Immature natural killer cell (primary cell): Measurements from ENCODE around the gene ALK. TPM values are rescaled to one million over a fixed set of nuclear protein-coding genes. Genes with fewer than 3 reads are reported as not detected.
"Not testable (repeated sequence)": the region's sequence is repeated elsewhere in the genome, so short reads cannot be mapped to it uniquely, and the experiment has no call there.

Source experiments
- DNase-seq, 3 donors: peaks; one replicate each; pipeline ENCODE4 v3.0.0; 2022; ENCODE audit warnings: mixed read lengths in 1 of 3
- H3K27ac Mint-ChIP-seq, 6 donors: one replicate each; pipeline ENCODE4 v1.8.0; 2020; ENCODE audit warnings: mixed read lengths in 6 of 6, mild to moderate bottlenecking in 5 of 6, inconsistent platforms in 4 of 6, moderate library complexity in 3 of 6
- H3K27me3 Mint-ChIP-seq, 3 donors: one replicate each; pipeline ENCODE4 v1.8.0; 2020 to 2021; ENCODE audit warnings: low read depth in 3 of 3, mild to moderate bottlenecking in 3 of 3, mixed read lengths in 3 of 3, moderate library complexity in 3 of 3, inconsistent platforms in 1 of 3
- H3K36me3 Mint-ChIP-seq, 3 donors: one replicate each; pipeline ENCODE4 v1.8.0; 2020; ENCODE audit warnings: mixed read lengths in 3 of 3, inconsistent platforms in 2 of 3, mild to moderate bottlenecking in 2 of 3
- H3K4me1 Mint-ChIP-seq, 2 donors: one replicate each; pipeline ENCODE4 v1.8.0; 2020; ENCODE audit warnings: inconsistent platforms in 2 of 2, mild to moderate bottlenecking in 2 of 2, mixed read lengths in 2 of 2, moderate library complexity in 1 of 2
- H3K4me3 Mint-ChIP-seq, 5 donors: one replicate each; pipeline ENCODE4 v1.8.0; 2020; ENCODE audit warnings: mild to moderate bottlenecking in 5 of 5, mixed read lengths in 5 of 5, inconsistent platforms in 3 of 5, moderate library complexity in 3 of 5
- H3K9me3 Mint-ChIP-seq, 6 donors: one replicate each; pipeline ENCODE4 v1.8.0; 2020; ENCODE audit warnings: mild to moderate bottlenecking in 6 of 6, mixed read lengths in 6 of 6, inconsistent platforms in 4 of 6, moderate library complexity in 3 of 6
- polyA plus RNA-seq, 3 donors: library from polyadenylated mRNA; unstranded; fragments of 300-500 nt; fragmentation: Illumina TruSeq; gene quantifications; one replicate each; pipeline ENCODE4 v1.2.3, GENCODE V29; 2021

ALK gene
- polyA plus RNA-seq, 3 donors from 2014 or later, result not detected

GRCh38 chr2:29245035-29245741 lies 676.2 kb downstream of the ALK start:
- not testable (repeated sequence) for H3K36me3 Mint-ChIP-seq, H3K4me3 Mint-ChIP-seq, DNase-seq, H3K4me1 Mint-ChIP-seq, H3K27ac Mint-ChIP-seq, H3K27me3 Mint-ChIP-seq, H3K9me3 Mint-ChIP-seq

GRCh38 chr2:29242621-29243375 lies 678.6 kb downstream of the ALK start:
- no peak for DNase-seq
- Mint-ChIP-seq H3K27me3 (peaks cover 0 to 5% (median 5%) of the 10 kb centered on the region in 3 donors), H3K27ac (no peak overlapping the region), H3K4me3 (no peak overlapping the region), H3K36me3 (no peaks in the 10 kb centered on the region), H3K4me1 (no peaks in the 10 kb centered on the region), H3K9me3 (no peaks in the 10 kb centered on the region)

GRCh38 chr2:29241955-29242565 lies 679.3 kb downstream of the ALK start:
- Mint-ChIP-seq H3K27ac (no peak overlapping the region), H3K9me3 (no peaks in the 10 kb centered on the region)
- no peak for DNase-seq

GRCh38 chr2:29241341-29241740 lies 680.0 kb downstream of the ALK start:
- Mint-ChIP-seq H3K27me3 (peaks cover 3 to 14% (median 5%) of the 10 kb centered on the region in 3 donors), H3K9me3 (no peaks in the 10 kb centered on the region), H3K27ac (no peak overlapping the region), H3K36me3 (no peaks in the 10 kb centered on the region), H3K4me3 (no peak overlapping the region), H3K4me1 (no peaks in the 10 kb centered on the region)
- DNase-seq, result no peak

More at GRCh38 chr2:29241955-29242565, 679.3 kb downstream of the ALK start:
- no peak overlapping the region for H3K4me3 Mint-ChIP-seq
- H3K36me3 Mint-ChIP-seq, result no peaks in the 10 kb centered on the region
- H3K27me3 Mint-ChIP-seq, result peaks cover 0 to 11% (median 5%) of the 10 kb centered on the region in 3 donors
- H3K4me1 Mint-ChIP-seq, result no peaks in the 10 kb centered on the region

- H3K27me3 Mint-ChIP-seq, result peaks cover 3 to 14% (median 5%) of the 10 kb centered on the region in 3 donors
- no peaks in the 10 kb centered on the region for H3K9me3 Mint-ChIP-seq
- H3K4me3 Mint-ChIP-seq, result no peak overlapping the region
- H3K4me1 Mint-ChIP-seq, result no peaks in the 10 kb centered on the region
- no peaks in the 10 kb centered on the region for H3K36me3 Mint-ChIP-seq
- no peak for DNase-seq
- no peak overlapping the region for H3K27ac Mint-ChIP-seq
These were observed 680.8 kb downstream of the ALK start for GRCh38 chr2:29240601-29241000.

- no peak overlapping the region for H3K27ac Mint-ChIP-seq
- no peaks in the 10 kb centered on the region for H3K36me3 Mint-ChIP-seq
- peaks cover 3 to 14% (median 5%) of the 10 kb centered on the region in 3 donors for H3K27me3 Mint-ChIP-seq
- no peaks in the 10 kb centered on the region for H3K4me1 Mint-ChIP-seq
- no peak overlapping the region for H3K4me3 Mint-ChIP-seq
- no peak for DNase-seq
- no peaks in the 10 kb centered on the region for H3K9me3 Mint-ChIP-seq
These were observed 682.0 kb downstream of the ALK start for GRCh38 chr2:29239209-29239960.

- Mint-ChIP-seq H3K36me3 (no peaks in the 10 kb centered on the region), H3K4me1 (no peaks in the 10 kb centered on the region), H3K27ac (no peak overlapping the region), H3K27me3 (peaks cover 3 to 14% (median 3%) of the 10 kb centered on the region in 3 donors), H3K9me3 (no peaks in the 10 kb centered on the region), H3K4me3 (no peak overlapping the region)
- DNase-seq, result no peak
These were observed 682.9 kb downstream of the ALK start for GRCh38 chr2:29238497-29238896.

GRCh38 chr2:29236074-29236473 lies 685.3 kb downstream of the ALK start:
- no peak overlapping the region for H3K27ac Mint-ChIP-seq
- no peak for DNase-seq
- no peaks in the 10 kb centered on the region for H3K36me3 Mint-ChIP-seq
- H3K9me3 Mint-ChIP-seq, result no peaks in the 10 kb centered on the region
- H3K4me1 Mint-ChIP-seq, result no peaks in the 10 kb centered on the region
- H3K4me3 Mint-ChIP-seq, result no peak overlapping the region
- peaks cover 3 to 14% (median 5%) of the 10 kb centered on the region in 3 donors for H3K27me3 Mint-ChIP-seq

- Mint-ChIP-seq H3K36me3 (no peaks in the 10 kb centered on the region), H3K9me3 (no peaks in the 10 kb centered on the region), H3K4me3 (no peak overlapping the region), H3K27ac (no peak overlapping the region), H3K27me3 (peaks cover 3 to 11% (median 5%) of the 10 kb centered on the region in 3 donors), H3K4me1 (no peaks in the 10 kb centered on the region)
- no peak for DNase-seq
These were observed 686.0 kb downstream of the ALK start for GRCh38 chr2:29235411-29235810.

- H3K27ac Mint-ChIP-seq, result peak overlapping the region in 1 of 6 donors; percentile 12
These were observed 688.0 kb downstream of the ALK start for GRCh38 chr2:29233428-29233827.

GRCh38 chr2:29232041-29232440 lies 689.3 kb downstream of the ALK start:
- H3K4me1 Mint-ChIP-seq, result no peaks in the 10 kb centered on the region
- no peaks in the 10 kb centered on the region for H3K9me3 Mint-ChIP-seq
- H3K27me3 Mint-ChIP-seq, result peaks cover 3 to 5% (median 3%) of the 10 kb centered on the region in 3 donors
- H3K4me3 Mint-ChIP-seq, result no peak overlapping the region
- H3K27ac Mint-ChIP-seq, result no peak overlapping the region
- no peaks in the 10 kb centered on the region for H3K36me3 Mint-ChIP-seq
- DNase-seq, result no peak

More at GRCh38 chr2:29233428-29233827, 688.0 kb downstream of the ALK start:
- Mint-ChIP-seq H3K36me3 (no peaks in the 10 kb centered on the region), H3K9me3 (no peaks in the 10 kb centered on the region), H3K4me3 (no peak overlapping the region), H3K4me1 (no peaks in the 10 kb centered on the region), H3K27me3 (peaks cover 3 to 9% (median 5%) of the 10 kb centered on the region in 3 donors)
- DNase-seq, result no peak

- Mint-ChIP-seq H3K36me3 (no peaks in the 10 kb centered on the region), H3K9me3 (no peaks in the 10 kb centered on the region), H3K27me3 (peaks cover 3 to 6% (median 4%) of the 10 kb centered on the region in 3 donors), H3K4me1 (no peaks in the 10 kb centered on the region), H3K4me3 (no peak overlapping the region), H3K27ac (no peak overlapping the region)
- DNase-seq, result no peak
These were observed 691.7 kb downstream of the ALK start for GRCh38 chr2:29229640-29230039.

GRCh38 chr2:29228947-29229346 lies 692.4 kb downstream of the ALK start:
- Mint-ChIP-seq H3K4me3 (no peak overlapping the region), H3K9me3 (no peaks in the 10 kb centered on the region), H3K4me1 (no peaks in the 10 kb centered on the region), H3K27ac (no peak overlapping the region), H3K36me3 (no peaks in the 10 kb centered on the region), H3K27me3 (peaks cover 4 to 9% (median 7%) of the 10 kb centered on the region in 3 donors)
- no peak for DNase-seq
